Measurements from ENCODE around the gene SCN8A. TPM values are rescaled to one million over a fixed set of nuclear protein-coding genes. Genes with fewer than 3 reads are reported as not detected.

The SCN8A gene
- total and polyA plus RNA-seq, 2 experiments from 2014 or later = 4.6 to 23.9 TPM

GRCh38 chr12:51846271-51846691, 255.2 kb downstream of the SCN8A start:
- Mint-ChIP-seq H3K4me1 (peaks cover 44% of the 10 kb centered on the region), H3K27me3 (ENCODE audit: insufficient read depth, low read depth, poor library complexity) (peaks cover 42% of the 10 kb centered on the region)
- peaks cover 43% of the 10 kb centered on the region for H3K4me1 ChIP-seq (ENCODE audit: insufficient read depth)

More at GRCh38 chr12:51846271-51846691, 255.2 kb downstream of the SCN8A start:
- Histone ChIP-seq H2AFZ (no peak overlapping the region), H3K79me2 (replicated peaks; ENCODE audit: insufficient read depth) (no peaks in the 10 kb centered on the region), H3K36me3 (ENCODE audit: insufficient read depth) (no peaks in the 10 kb centered on the region), H3K27me3 (ENCODE audit: insufficient read depth) (peaks cover 43% of the 10 kb centered on the region), H3K27ac (ENCODE audit: low read depth) (no peak overlapping the region), H4K20me1 (replicated peaks; ENCODE audit: insufficient read depth) (peaks cover 4% of the 10 kb centered on the region; the same call in 1 of the 2 replicates), H3F3A (replicated peaks; ENCODE audit: low read depth) (peaks cover 12% of the 10 kb centered on the region; the same call in 1 of the 2 replicates), H3K4me2 (peak overlapping the region; percentile 96), H3K4me3 (peak overlapping the region; percentile 91), H3K9me2 (ENCODE audit: insufficient read depth) (no peaks in the 10 kb centered on the region)
- TF ChIP-seq, protein P1, sequence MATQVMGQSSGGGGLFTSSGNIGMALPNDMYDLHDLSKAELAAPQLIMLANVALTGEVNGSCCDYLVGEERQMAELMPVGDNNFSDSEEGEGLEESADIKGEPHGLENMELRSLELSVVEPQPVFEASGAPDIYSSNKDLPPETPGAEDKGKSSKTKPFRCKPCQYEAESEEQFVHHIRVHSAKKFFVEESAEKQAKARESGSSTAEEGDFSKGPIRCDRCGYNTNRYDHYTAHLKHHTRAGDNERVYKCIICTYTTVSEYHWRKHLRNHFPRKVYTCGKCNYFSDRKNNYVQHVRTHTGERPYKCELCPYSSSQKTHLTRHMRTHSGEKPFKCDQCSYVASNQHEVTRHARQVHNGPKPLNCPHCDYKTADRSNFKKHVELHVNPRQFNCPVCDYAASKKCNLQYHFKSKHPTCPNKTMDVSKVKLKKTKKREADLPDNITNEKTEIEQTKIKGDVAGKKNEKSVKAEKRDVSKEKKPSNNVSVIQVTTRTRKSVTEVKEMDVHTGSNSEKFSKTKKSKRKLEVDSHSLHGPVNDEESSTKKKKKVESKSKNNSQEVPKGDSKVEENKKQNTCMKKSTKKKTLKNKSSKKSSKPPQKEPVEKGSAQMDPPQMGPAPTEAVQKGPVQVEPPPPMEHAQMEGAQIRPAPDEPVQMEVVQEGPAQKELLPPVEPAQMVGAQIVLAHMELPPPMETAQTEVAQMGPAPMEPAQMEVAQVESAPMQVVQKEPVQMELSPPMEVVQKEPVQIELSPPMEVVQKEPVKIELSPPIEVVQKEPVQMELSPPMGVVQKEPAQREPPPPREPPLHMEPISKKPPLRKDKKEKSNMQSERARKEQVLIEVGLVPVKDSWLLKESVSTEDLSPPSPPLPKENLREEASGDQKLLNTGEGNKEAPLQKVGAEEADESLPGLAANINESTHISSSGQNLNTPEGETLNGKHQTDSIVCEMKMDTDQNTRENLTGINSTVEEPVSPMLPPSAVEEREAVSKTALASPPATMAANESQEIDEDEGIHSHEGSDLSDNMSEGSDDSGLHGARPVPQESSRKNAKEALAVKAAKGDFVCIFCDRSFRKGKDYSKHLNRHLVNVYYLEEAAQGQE (IDR thresholded peaks at IDR 0.05; ENCODE audit: unreplicated experiment) = no peak
- TF ChIP-seq CREB1 (CRISPR knock-in tag; IDR thresholded peaks at IDR 0.05; ENCODE audit: low read depth) = no peak
- TF ChIP-seq ETS1 (IDR thresholded peaks at IDR 0.05) = no peak
- TF ChIP-seq, protein P2, sequence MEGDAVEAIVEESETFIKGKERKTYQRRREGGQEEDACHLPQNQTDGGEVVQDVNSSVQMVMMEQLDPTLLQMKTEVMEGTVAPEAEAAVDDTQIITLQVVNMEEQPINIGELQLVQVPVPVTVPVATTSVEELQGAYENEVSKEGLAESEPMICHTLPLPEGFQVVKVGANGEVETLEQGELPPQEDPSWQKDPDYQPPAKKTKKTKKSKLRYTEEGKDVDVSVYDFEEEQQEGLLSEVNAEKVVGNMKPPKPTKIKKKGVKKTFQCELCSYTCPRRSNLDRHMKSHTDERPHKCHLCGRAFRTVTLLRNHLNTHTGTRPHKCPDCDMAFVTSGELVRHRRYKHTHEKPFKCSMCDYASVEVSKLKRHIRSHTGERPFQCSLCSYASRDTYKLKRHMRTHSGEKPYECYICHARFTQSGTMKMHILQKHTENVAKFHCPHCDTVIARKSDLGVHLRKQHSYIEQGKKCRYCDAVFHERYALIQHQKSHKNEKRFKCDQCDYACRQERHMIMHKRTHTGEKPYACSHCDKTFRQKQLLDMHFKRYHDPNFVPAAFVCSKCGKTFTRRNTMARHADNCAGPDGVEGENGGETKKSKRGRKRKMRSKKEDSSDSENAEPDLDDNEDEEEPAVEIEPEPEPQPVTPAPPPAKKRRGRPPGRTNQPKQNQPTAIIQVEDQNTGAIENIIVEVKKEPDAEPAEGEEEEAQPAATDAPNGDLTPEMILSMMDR (conservative IDR thresholded peaks at IDR 0.05; ENCODE audit: low read depth in 2 of 2) = no peak
- TF ChIP-seq STAT1 (IDR thresholded peaks at IDR 0.05; ENCODE audit: unreplicated experiment) = no peak
- no peak for TF ChIP-seq EZH2phosphoT487 (IDR thresholded peaks at IDR 0.05; ENCODE audit: unreplicated experiment)
- peak overlapping the region; percentile 75 for H3K4me3 Mint-ChIP-seq
- no peak overlapping the region for H3K27ac Mint-ChIP-seq
- DNase-seq (ENCODE audit: low spot score) (peak; percentile 34), ATAC-seq (peak; percentile 4)
- H3K9me3 Mint-ChIP-seq = no peaks in the 10 kb centered on the region; the same call in 1 of the 3 replicates
- H3K36me3 Mint-ChIP-seq (ENCODE audit: low read depth) = no peaks in the 10 kb centered on the region; the same call in 2 of the 3 replicates

All from GM23338 (cell line).